ENCODE data around the gene FMC1.

DNA sequence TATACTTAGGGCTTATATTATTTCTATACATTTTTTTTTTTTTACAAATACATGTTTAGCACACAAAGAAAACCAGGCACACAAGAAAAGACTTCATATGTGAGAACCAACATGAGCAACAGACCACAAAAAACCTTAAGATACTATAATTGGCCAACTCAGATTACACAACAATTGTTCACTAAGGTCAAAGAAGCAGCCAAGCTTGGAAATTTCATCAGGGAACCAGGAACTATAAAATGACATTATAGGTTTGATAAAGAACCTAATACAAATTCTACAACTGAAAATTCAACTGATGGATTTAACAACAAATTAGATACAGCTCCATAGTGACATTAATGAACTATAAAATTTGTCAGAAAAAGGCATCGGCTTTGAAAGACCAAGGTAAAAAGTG is 14.2 kb downstream of the FMC1 start:
- TF ChIP-seq POLR2A (IDR thresholded peaks at IDR 0.05) (no peak), POLR2AphosphoS5 (IDR thresholded peaks at IDR 0.05) (no peak), EP300 (IDR thresholded peaks at IDR 0.05) (no peak)
- TF ChIP-seq, protein P1, sequence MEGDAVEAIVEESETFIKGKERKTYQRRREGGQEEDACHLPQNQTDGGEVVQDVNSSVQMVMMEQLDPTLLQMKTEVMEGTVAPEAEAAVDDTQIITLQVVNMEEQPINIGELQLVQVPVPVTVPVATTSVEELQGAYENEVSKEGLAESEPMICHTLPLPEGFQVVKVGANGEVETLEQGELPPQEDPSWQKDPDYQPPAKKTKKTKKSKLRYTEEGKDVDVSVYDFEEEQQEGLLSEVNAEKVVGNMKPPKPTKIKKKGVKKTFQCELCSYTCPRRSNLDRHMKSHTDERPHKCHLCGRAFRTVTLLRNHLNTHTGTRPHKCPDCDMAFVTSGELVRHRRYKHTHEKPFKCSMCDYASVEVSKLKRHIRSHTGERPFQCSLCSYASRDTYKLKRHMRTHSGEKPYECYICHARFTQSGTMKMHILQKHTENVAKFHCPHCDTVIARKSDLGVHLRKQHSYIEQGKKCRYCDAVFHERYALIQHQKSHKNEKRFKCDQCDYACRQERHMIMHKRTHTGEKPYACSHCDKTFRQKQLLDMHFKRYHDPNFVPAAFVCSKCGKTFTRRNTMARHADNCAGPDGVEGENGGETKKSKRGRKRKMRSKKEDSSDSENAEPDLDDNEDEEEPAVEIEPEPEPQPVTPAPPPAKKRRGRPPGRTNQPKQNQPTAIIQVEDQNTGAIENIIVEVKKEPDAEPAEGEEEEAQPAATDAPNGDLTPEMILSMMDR (IDR thresholded peaks at IDR 0.05) = no peak

Data from gastroesophageal sphincter (tissue), 3 donors.